Right lobe of liver (tissue), 4 donors: Measurements from ENCODE around the gene STPG3.

Experiments
- CTCF ChIP-seq, 4 donors: fragments of 200-600 bp in 3 of 4; fragments of 450-650 bp in 1 of 4; IDR thresholded peaks; one replicate each; pipeline versions ENCODE4 v1.5.1 to v1.8.0; 2016 to 2022; ENCODE audit warnings: antibody characterized with exemption in 4 of 4, mild to moderate bottlenecking in 2 of 4
- POLR2A ChIP-seq: fragments of 450-650 bp; IDR thresholded peaks from one replicate; pipeline ENCODE4 v1.6.1; 2017; ENCODE audit warnings: antibody characterized with exemption, mild to moderate bottlenecking
- donor health status: DM: no; HTN: no; CAD: no.
- donor health status: DM: no; HTN: no; CAD: no.
- donor health status: DM: no; HTN: yes; CAD: no.

- TF ChIP-seq CTCF (IDR thresholded peaks at IDR 0.05) (no peak), POLR2A (no peak)
Observed at GRCh38 chr9:137245450-137246421, 5.3 kb upstream of the STPG3 start.
